ENCODE results near the gene RAB5B.

- TF ChIP-seq, protein P1, sequence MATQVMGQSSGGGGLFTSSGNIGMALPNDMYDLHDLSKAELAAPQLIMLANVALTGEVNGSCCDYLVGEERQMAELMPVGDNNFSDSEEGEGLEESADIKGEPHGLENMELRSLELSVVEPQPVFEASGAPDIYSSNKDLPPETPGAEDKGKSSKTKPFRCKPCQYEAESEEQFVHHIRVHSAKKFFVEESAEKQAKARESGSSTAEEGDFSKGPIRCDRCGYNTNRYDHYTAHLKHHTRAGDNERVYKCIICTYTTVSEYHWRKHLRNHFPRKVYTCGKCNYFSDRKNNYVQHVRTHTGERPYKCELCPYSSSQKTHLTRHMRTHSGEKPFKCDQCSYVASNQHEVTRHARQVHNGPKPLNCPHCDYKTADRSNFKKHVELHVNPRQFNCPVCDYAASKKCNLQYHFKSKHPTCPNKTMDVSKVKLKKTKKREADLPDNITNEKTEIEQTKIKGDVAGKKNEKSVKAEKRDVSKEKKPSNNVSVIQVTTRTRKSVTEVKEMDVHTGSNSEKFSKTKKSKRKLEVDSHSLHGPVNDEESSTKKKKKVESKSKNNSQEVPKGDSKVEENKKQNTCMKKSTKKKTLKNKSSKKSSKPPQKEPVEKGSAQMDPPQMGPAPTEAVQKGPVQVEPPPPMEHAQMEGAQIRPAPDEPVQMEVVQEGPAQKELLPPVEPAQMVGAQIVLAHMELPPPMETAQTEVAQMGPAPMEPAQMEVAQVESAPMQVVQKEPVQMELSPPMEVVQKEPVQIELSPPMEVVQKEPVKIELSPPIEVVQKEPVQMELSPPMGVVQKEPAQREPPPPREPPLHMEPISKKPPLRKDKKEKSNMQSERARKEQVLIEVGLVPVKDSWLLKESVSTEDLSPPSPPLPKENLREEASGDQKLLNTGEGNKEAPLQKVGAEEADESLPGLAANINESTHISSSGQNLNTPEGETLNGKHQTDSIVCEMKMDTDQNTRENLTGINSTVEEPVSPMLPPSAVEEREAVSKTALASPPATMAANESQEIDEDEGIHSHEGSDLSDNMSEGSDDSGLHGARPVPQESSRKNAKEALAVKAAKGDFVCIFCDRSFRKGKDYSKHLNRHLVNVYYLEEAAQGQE (tag by site-specific recombination; IDR thresholded peaks at IDR 0.05) = no peak
- TF ChIP-seq, protein P2, sequence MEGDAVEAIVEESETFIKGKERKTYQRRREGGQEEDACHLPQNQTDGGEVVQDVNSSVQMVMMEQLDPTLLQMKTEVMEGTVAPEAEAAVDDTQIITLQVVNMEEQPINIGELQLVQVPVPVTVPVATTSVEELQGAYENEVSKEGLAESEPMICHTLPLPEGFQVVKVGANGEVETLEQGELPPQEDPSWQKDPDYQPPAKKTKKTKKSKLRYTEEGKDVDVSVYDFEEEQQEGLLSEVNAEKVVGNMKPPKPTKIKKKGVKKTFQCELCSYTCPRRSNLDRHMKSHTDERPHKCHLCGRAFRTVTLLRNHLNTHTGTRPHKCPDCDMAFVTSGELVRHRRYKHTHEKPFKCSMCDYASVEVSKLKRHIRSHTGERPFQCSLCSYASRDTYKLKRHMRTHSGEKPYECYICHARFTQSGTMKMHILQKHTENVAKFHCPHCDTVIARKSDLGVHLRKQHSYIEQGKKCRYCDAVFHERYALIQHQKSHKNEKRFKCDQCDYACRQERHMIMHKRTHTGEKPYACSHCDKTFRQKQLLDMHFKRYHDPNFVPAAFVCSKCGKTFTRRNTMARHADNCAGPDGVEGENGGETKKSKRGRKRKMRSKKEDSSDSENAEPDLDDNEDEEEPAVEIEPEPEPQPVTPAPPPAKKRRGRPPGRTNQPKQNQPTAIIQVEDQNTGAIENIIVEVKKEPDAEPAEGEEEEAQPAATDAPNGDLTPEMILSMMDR (tag by site-specific recombination; IDR thresholded peaks at IDR 0.05) = no peak
- no peak for TF ChIP-seq TRIM28 (IDR thresholded peaks at IDR 0.05; ENCODE audit: borderline replicate concordance, low read length)
- TF ChIP-seq ZNF426 (tag by site-specific recombination; IDR thresholded peaks at IDR 0.05) = no peak
- no peak for TF ChIP-seq ZNF785 (tag by site-specific recombination; IDR thresholded peaks at IDR 0.05)
Measured at GRCh38 chr12:56040963-56041551, 67.2 kb downstream of the RAB5B start.
